Esophagus muscularis mucosa (tissue), 4 donors: ENCODE measurements around the gene PCF11. TPM values are rescaled to one million over a fixed set of nuclear protein-coding genes. Genes with fewer than 3 reads are reported as not detected.
A peak's percentile ranks its signal among the peaks of the same experiment; 100 is the strongest.

ENCODE experiments used
- DNase-seq: peaks from one replicate; pipeline ENCODE4 v3.0.0-alpha.2; 2017; ENCODE audit errors: extremely low spot score
- H3K27ac ChIP-seq, 4 donors: fragments of 200-600 bp; sonication (generic); replicated peaks in 1 of 4; 1 replicate in 3 of 4; 2 replicates in 1 of 4; pipeline ENCODE4 v1.5.1; 2016 to 2019; ENCODE audit warnings: mild to moderate bottlenecking in 1 of 4
- H3K27me3 ChIP-seq, 4 donors: fragments of 200-600 bp; sonication (generic); one replicate each; pipeline versions ENCODE4 v1.5.1 to v1.6.0; 2016 to 2019
- H3K36me3 ChIP-seq, 4 donors: fragments of 200-600 bp; sonication (generic); one replicate each; pipeline ENCODE4 v1.5.1; 2016 to 2019
- H3K4me1 ChIP-seq, 4 donors: fragments of 200-600 bp; sonication (generic); one replicate each; pipeline ENCODE4 v1.5.1; 2016 to 2019
- H3K4me3 ChIP-seq, 4 donors: fragments of 200-600 bp; sonication (generic); 1 replicate in 2 of 4; 2 replicates in 2 of 4; pipeline ENCODE4 v1.5.1; 2016 to 2019; ENCODE audit warnings: mild to moderate bottlenecking in 4 of 4, moderate library complexity in 1 of 4
- H3K9me3 ChIP-seq, 4 donors: fragments of 200-600 bp; sonication (generic); 1 replicate in 3 of 4; 2 replicates in 1 of 4; pipeline ENCODE4 v1.5.1; 2016 to 2019
- EP300 ChIP-seq: sonication (generic); formaldehyde crosslinking; IDR thresholded peaks from one replicate; pipeline ENCODE4 v1.6.1; 2017; ENCODE audit warnings: antibody characterized with exemption
- POLR2A ChIP-seq: fragments of 450-650 bp; IDR thresholded peaks from one replicate; pipeline ENCODE4 v1.6.1; 2017; ENCODE audit warnings: antibody characterized with exemption, moderate library complexity, mild to moderate bottlenecking, low read depth
- POLR2AphosphoS5 ChIP-seq, 2 donors: sonication (generic); formaldehyde crosslinking; IDR thresholded peaks; one replicate each; pipeline ENCODE4 v1.6.1; 2017; ENCODE audit warnings: antibody characterized with exemption in 2 of 2
- WGBS: methylation state at CpG from one replicate; pipeline ENCODE4 v1.1.5; 2018; 5-methylcytosine and 5-hydroxymethylcytosine counted together
- intact Hi-C: fragments of 100-400 bp; cut with DNase I; formaldehyde crosslinking; loops from one replicate; pipeline ENCODE4 v1.15.1; 2023
- total RNA-seq, 4 donors: library from RNA; depleted of rRNA; stranded (reverse); fragments of >200 nt; gene quantifications; one replicate each; pipeline versions ENCODE4 v1.1.0 to v1.2.1, GENCODE V29; 2016
- TF ChIP-seq, protein P1 (sequence below), 3 experiments: fragments of 200-600 bp in 2 of 3; fragments of 450-650 bp in 1 of 3; sonication (generic) in 2 of 3; IDR thresholded peaks; one replicate each; pipeline ENCODE4 v1.5.1; 2017 to 2019; ENCODE audit warnings: antibody characterized with exemption in 3 of 3, mild to moderate bottlenecking in 2 of 3, moderate library complexity in 1 of 3

PCF11 gene, protein sequence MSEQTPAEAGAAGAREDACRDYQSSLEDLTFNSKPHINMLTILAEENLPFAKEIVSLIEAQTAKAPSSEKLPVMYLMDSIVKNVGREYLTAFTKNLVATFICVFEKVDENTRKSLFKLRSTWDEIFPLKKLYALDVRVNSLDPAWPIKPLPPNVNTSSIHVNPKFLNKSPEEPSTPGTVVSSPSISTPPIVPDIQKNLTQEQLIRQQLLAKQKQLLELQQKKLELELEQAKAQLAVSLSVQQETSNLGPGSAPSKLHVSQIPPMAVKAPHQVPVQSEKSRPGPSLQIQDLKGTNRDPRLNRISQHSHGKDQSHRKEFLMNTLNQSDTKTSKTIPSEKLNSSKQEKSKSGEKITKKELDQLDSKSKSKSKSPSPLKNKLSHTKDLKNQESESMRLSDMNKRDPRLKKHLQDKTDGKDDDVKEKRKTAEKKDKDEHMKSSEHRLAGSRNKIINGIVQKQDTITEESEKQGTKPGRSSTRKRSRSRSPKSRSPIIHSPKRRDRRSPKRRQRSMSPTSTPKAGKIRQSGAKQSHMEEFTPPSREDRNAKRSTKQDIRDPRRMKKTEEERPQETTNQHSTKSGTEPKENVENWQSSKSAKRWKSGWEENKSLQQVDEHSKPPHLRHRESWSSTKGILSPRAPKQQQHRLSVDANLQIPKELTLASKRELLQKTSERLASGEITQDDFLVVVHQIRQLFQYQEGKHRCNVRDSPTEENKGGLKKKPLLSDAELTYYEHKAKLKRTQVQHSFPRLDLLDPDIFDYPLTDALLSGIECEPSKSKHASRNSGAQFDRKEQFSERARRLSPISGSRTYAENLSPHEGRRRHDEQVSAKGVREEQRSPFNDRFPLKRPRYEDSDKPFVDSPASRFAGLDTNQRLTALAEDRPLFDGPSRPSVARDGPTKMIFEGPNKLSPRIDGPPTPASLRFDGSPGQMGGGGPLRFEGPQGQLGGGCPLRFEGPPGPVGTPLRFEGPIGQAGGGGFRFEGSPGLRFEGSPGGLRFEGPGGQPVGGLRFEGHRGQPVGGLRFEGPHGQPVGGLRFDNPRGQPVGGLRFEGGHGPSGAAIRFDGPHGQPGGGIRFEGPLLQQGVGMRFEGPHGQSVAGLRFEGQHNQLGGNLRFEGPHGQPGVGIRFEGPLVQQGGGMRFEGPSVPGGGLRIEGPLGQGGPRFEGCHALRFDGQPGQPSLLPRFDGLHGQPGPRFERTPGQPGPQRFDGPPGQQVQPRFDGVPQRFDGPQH (N-terminal part only)
- total RNA-seq, result 10 to 100 TPM; 32.3 to 58.0 (median 41.9) TPM

DNA sequence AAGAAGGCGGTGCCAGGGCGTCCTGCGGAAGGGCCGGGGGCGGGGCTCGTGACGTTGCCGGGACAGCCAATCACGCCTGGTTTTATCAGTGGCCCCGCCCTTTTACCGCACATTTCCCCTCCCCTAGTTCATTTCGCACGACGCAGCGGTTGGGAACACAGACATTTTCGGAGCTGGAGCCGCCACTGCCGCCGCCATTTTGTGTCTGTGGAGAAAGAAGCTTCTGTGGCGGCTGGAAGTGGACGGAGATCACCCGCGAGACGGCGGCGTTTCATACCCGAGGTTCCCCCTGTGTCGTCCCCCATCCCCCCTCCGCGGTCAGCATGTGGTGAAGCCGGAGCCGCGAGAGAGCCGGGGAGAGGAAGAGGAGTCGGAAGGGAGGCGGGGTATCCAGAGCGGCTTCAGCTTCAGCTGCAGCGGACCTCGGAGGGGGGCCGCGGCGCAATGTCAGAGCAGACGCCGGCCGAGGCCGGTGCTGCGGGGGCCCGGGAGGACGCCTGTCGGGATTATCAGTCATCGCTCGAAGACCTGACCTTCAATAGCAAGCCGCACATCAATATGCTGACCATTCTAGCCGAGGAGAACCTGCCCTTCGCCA is at the start of gene PCF11:
PCF11 (plus strand) TSS at position 136 of the 598 bp plus-strand sequence; CDS start at position 445, 309 bp downstream.
- WGBS, result 0% methylated on average over 35 of the region's 55 CpGs
- no peaks in the 10 kb centered on the region for H3K9me3 ChIP-seq
- H3K36me3 ChIP-seq, result no peaks in the 10 kb centered on the region
- peak within 1 kb of the TSS; percentile 98 to 100 (median 100) for H3K27ac ChIP-seq
- TF ChIP-seq POLR2A (peak; percentile 98), EP300 (no peak), POLR2AphosphoS5 (IDR thresholded peaks at IDR 0.05) (peak; percentile 99 to 100)
- TF ChIP-seq, protein P1, sequence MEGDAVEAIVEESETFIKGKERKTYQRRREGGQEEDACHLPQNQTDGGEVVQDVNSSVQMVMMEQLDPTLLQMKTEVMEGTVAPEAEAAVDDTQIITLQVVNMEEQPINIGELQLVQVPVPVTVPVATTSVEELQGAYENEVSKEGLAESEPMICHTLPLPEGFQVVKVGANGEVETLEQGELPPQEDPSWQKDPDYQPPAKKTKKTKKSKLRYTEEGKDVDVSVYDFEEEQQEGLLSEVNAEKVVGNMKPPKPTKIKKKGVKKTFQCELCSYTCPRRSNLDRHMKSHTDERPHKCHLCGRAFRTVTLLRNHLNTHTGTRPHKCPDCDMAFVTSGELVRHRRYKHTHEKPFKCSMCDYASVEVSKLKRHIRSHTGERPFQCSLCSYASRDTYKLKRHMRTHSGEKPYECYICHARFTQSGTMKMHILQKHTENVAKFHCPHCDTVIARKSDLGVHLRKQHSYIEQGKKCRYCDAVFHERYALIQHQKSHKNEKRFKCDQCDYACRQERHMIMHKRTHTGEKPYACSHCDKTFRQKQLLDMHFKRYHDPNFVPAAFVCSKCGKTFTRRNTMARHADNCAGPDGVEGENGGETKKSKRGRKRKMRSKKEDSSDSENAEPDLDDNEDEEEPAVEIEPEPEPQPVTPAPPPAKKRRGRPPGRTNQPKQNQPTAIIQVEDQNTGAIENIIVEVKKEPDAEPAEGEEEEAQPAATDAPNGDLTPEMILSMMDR (IDR thresholded peaks at IDR 0.05), result peak in 1 of 3 experiments; percentile 3
- peak within 1 kb of the TSS; percentile 87 to 97 (median 93) for H3K4me3 ChIP-seq
- peaks cover 24 to 35% (median 31%) of the 10 kb centered on the region in 4 donors for H3K4me1 ChIP-seq
- no peak for DNase-seq
- no peaks in the 10 kb centered on the region for H3K27me3 ChIP-seq
- intact Hi-C loops, result loop anchor here (5.0 to 10.0 kb wide), 3 partner anchors 35 to 162 kb away; partner anchors contain the start of genes ANKRD42 and RAB30

- WGBS, result 66% methylated on average over 2 of the region's 2 CpGs
- Histone ChIP-seq H3K27me3 (no peaks in the 10 kb centered on the region), H3K4me1 (peaks cover 0 to 14% (median 12%) of the 10 kb centered on the region in 4 donors), H3K27ac (no peak overlapping the region), H3K4me3 (no peak overlapping the region), H3K9me3 (no peaks in the 10 kb centered on the region), H3K36me3 (no peaks in the 10 kb centered on the region)
- TF ChIP-seq POLR2A (no peak), EP300 (no peak), POLR2AphosphoS5 (IDR thresholded peaks at IDR 0.05) (no peak)
- TF ChIP-seq, protein P1 (IDR thresholded peaks at IDR 0.05), result no peak
- DNase-seq, result no peak
- intact Hi-C loops, result no loop called here
Measured at GRCh38 chr11:83112886-83113285, 44.0 kb upstream of the PCF11 start.

- Histone ChIP-seq H3K27ac (no peak overlapping the region), H3K4me1 (peaks cover 0 to 22% (median 12%) of the 10 kb centered on the region in 4 donors), H3K4me3 (no peak overlapping the region), H3K27me3 (no peaks in the 10 kb centered on the region), H3K9me3 (no peaks in the 10 kb centered on the region), H3K36me3 (no peaks in the 10 kb centered on the region)
- 83% methylated on average over 3 of the region's 3 CpGs for WGBS
- intact Hi-C loops, result no loop called here
- TF ChIP-seq EP300 (no peak), POLR2AphosphoS5 (IDR thresholded peaks at IDR 0.05) (no peak), POLR2A (no peak)
- TF ChIP-seq, protein P1 (IDR thresholded peaks at IDR 0.05), result no peak
- no peak for DNase-seq
Measured at GRCh38 chr11:83115026-83115425, 41.9 kb upstream of the PCF11 start.

GRCh38 chr11:83115551-83115950 is 41.4 kb upstream of the PCF11 start:
- DNase-seq, result no peak
- Histone ChIP-seq H3K36me3 (no peaks in the 10 kb centered on the region), H3K4me3 (peak overlapping the region in 1 of 4 donors; percentile 8), H3K9me3 (no peaks in the 10 kb centered on the region), H3K4me1 (peaks cover 0 to 22% (median 12%) of the 10 kb centered on the region in 4 donors), H3K27ac (no peak overlapping the region), H3K27me3 (no peaks in the 10 kb centered on the region)
- intact Hi-C loops, result no loop called here
- WGBS, result 50% methylated on average over 1 of the region's 5 CpGs
- TF ChIP-seq EP300 (no peak), POLR2AphosphoS5 (IDR thresholded peaks at IDR 0.05) (no peak), POLR2A (no peak)
- TF ChIP-seq, protein P1 (IDR thresholded peaks at IDR 0.05), result no peak
